HG03196 (cell line): ENCODE results near the gene AMPD2.
"Not testable (repeated sequence)": the region's sequence is repeated elsewhere in the genome, so short reads cannot be mapped to it uniquely, and the experiment has no call there.

Experiments
- ATAC-seq: cut with Tn5 transposase; IDR thresholded peaks from one replicate; pipeline ENCODE4 v1.9.1; 2021; ENCODE audit not compliant: unreplicated experiment

AMPD2 gene

GRCh38 chr1:109676683-109677381, 57.2 kb downstream of the AMPD2 start:
- not testable (repeated sequence) for ATAC-seq

- no peak for ATAC-seq
Observed at GRCh38 chr1:109677459-109677858, 57.8 kb downstream of the AMPD2 start.

- not testable (repeated sequence) for ATAC-seq
Observed at GRCh38 chr1:109678637-109679036, 59.0 kb downstream of the AMPD2 start.
